ENCODE measurements around the gene PACRG. TPM values are rescaled to one million over a fixed set of nuclear protein-coding genes. Genes with fewer than 3 reads are reported as not detected.

Gene PACRG
- total and polyA plus RNA-seq, 2 donors (not counting 3 experiments of a cell fraction or from before 2014, with no cell fraction given) = 0.08 TPM; not detected in 1

DNA sequence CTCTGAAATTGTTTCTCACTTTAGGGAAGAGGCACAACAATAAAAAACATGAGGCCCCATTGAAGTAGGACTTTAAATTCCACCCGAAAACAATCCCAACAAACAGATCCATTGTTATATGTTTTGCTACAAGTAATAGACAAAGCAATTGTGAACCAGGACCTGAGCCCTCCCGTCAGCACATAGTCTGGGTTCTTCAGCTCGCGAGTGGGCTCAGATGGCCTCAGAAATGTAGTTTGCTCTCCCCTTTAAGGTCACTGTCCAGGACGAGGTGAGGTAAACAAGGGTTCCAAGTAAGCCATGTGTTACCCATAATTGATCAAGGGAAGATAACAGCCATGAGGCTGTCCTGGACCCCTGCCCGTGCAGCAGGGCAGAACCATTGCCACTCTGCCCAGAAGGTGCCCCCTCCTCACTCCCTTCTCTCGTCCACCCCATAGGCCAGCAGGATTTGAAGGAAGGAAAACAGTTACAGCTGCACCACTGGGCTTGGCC is 526.6 kb downstream of the PACRG start:
- POLR2A ChIA-PET = no interaction called here

More for the DNA sequence above, 526.6 kb downstream of the PACRG start:
- no peaks in the 10 kb centered on the region for H3K9me1 ChIP-seq (replicated peaks; ENCODE audit: control insufficient read depth, extremely low read depth, insufficient read depth, low read length)
- no peaks in the 10 kb centered on the region for H3K4me1 ChIP-seq (ENCODE audit: control insufficient read depth, extremely low read depth, insufficient read depth, low read length)
- no peaks in the 10 kb centered on the region for H3K27me3 ChIP-seq (ENCODE audit: control insufficient read depth in 2 of 2, insufficient read depth in 2 of 2, low read length in 2 of 2)
- no peaks in the 10 kb centered on the region for H3K36me3 ChIP-seq (ENCODE audit: control insufficient read depth in 2 of 2, extremely low read depth in 1 of 2, insufficient read depth in 2 of 2, low read length in 2 of 2)
- no peak overlapping the region for H3K27ac ChIP-seq (ENCODE audit: insufficient read depth, low read depth, low read length)
- H4K20me1 ChIP-seq (replicated peaks; ENCODE audit: control insufficient read depth, extremely low read depth, insufficient read depth, low read length) = no peaks in the 10 kb centered on the region
- H2AFZ ChIP-seq (ENCODE audit: low read depth, low read length) = no peak overlapping the region
- no peaks in the 10 kb centered on the region for H3K9me3 ChIP-seq (replicated peaks; ENCODE audit: control insufficient read depth, insufficient read depth, low read length)
- TF ChIP-seq FOS (IDR thresholded peaks at IDR 0.05; ENCODE audit: borderline replicate concordance, insufficient read depth, low read length) (no peak), POLR2A (IDR thresholded peaks at IDR 0.05; ENCODE audit: low read depth, low read length) (no peak), POLR2AphosphoS5 (IDR thresholded peaks at IDR 0.05; ENCODE audit: insufficient read depth, low read depth, low read length) (no peak), JUN (IDR thresholded peaks at IDR 0.05; ENCODE audit: borderline replicate concordance, insufficient read depth, insufficient read length, low read depth) (no peak), MYC (IDR thresholded peaks at IDR 0.05; ENCODE audit: low read depth, low read length) (no peak), GATA2 (IDR thresholded peaks at IDR 0.05; ENCODE audit: insufficient read depth, insufficient read length, low read depth, low read length) (no peak), EZH2 (IDR thresholded peaks at IDR 0.05; ENCODE audit: borderline replicate concordance, low read depth, low read length, severe bottlenecking) (no peak)
- TF ChIP-seq, protein P1, sequence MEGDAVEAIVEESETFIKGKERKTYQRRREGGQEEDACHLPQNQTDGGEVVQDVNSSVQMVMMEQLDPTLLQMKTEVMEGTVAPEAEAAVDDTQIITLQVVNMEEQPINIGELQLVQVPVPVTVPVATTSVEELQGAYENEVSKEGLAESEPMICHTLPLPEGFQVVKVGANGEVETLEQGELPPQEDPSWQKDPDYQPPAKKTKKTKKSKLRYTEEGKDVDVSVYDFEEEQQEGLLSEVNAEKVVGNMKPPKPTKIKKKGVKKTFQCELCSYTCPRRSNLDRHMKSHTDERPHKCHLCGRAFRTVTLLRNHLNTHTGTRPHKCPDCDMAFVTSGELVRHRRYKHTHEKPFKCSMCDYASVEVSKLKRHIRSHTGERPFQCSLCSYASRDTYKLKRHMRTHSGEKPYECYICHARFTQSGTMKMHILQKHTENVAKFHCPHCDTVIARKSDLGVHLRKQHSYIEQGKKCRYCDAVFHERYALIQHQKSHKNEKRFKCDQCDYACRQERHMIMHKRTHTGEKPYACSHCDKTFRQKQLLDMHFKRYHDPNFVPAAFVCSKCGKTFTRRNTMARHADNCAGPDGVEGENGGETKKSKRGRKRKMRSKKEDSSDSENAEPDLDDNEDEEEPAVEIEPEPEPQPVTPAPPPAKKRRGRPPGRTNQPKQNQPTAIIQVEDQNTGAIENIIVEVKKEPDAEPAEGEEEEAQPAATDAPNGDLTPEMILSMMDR (IDR thresholded peaks at IDR 0.05; ENCODE audit: extremely low read depth in 1 of 2, insufficient read depth in 1 of 2, low read depth in 1 of 2, low read length in 2 of 2) = no peak
- TF ChIP-seq, protein P2, sequence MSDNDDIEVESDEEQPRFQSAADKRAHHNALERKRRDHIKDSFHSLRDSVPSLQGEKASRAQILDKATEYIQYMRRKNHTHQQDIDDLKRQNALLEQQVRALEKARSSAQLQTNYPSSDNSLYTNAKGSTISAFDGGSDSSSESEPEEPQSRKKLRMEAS (IDR thresholded peaks at IDR 0.05; ENCODE audit: insufficient read depth, insufficient read length) = no peak
- DNase-seq (ENCODE audit: low read depth, low spot score) (no peak), FAIRE-seq (no peak)
- dilution Hi-C loops (cut with MboI; ENCODE audit: extremely low pct_ligation_motif_present, low sequenced_read_pairs) (no loop called here), intact Hi-C loops (cut with micrococcal nuclease) (no loop called here)
- no peak overlapping the region for H3K4me3 ChIP-seq (replicated peaks in 1 of 3; ENCODE audit: insufficient read depth in 1 of 3, low read depth in 1 of 3, low read length in 3 of 3)
- no peak overlapping the region for H3K9ac ChIP-seq (replicated peaks; ENCODE audit: extremely low read depth, insufficient read depth, low read length)
- no peaks in the 10 kb centered on the region for H3K79me2 ChIP-seq (ENCODE audit: control insufficient read depth, insufficient read depth, low read length)
- no peak overlapping the region for H3K4me2 ChIP-seq (ENCODE audit: insufficient read depth, low read length)
- no TSS peak for BruUV-seq (replicated peaks)
- CTCF ChIA-PET = interaction anchor here (1.5 kb wide), 1 partner anchor 10 kb away, joined by 4 read pairs; no protein-coding TSS in a partner anchor
